ENCODE data around the gene NPBWR2. TPM values are rescaled to one million over a fixed set of nuclear protein-coding genes. Genes with fewer than 3 reads are reported as not detected.
"Not testable (repeated sequence)": the region's sequence is repeated elsewhere in the genome, so short reads cannot be mapped to it uniquely, and the experiment has no call there.

The NPBWR2 gene
- total RNA-seq, 2 experiments from 2014 or later: not detected

GRCh38 chr20:64119681-64120341, 12.4 kb upstream of the NPBWR2 start:
- CTCF ChIA-PET: interaction anchor here (1.0 to 3.9 kb wide), 14 partner anchors 10 to 146 kb away, joined by 3 to 38 read pairs (median 6); partner anchors contain the start of genes C20orf204, LKAAEAR1, NPBWR2 and OPRL1
- POLR2A ChIA-PET: interaction anchor here (0.6 kb wide), 1 partner anchor 1216 kb away, joined by 4 read pairs; no protein-coding TSS in a partner anchor

GRCh38 chr20:64119301-64119680, 11.9 kb upstream of the NPBWR2 start:
- POLR2A ChIA-PET: interaction anchor here (0.6 kb wide), 1 partner anchor 1216 kb away, joined by 4 read pairs; no protein-coding TSS in a partner anchor
- CTCF ChIA-PET: interaction anchor here (1.4 to 3.9 kb wide), 5 partner anchors 10 to 81 kb away, joined by 3 to 38 read pairs (median 27); partner anchors contain the start of genes C20orf204, LKAAEAR1, OPRL1 and RGS19

- POLR2A ChIA-PET: not testable (repeated sequence)
- CTCF ChIA-PET: interaction anchor here (1.8 kb wide), 1 partner anchor 15 kb away, joined by 7 read pairs; no protein-coding TSS in a partner anchor
Measured at GRCh38 chr20:64117432-64117777, 10.0 kb upstream of the NPBWR2 start.

GRCh38 chr20:64116541-64117431, 9.4 kb upstream of the NPBWR2 start:
- ChIA-PET POLR2A (no interaction called here), CTCF (interaction anchor here (1.8 kb wide), 1 partner anchor 14 kb away, joined by 7 read pairs; no protein-coding TSS in a partner anchor)

- POLR2A ChIA-PET: no interaction called here
- CTCF ChIA-PET: no interaction called here
Measured at GRCh38 chr20:64116016-64116415, 8.7 kb upstream of the NPBWR2 start.

- ChIA-PET POLR2A (no interaction called here), CTCF (no interaction called here)
Measured at GRCh38 chr20:64115171-64115911, 8.0 kb upstream of the NPBWR2 start.

GRCh38 chr20:64114356-64114971, 7.1 kb upstream of the NPBWR2 start:
- ChIA-PET POLR2A (no interaction called here), CTCF (no interaction called here)

- POLR2A ChIA-PET: no interaction called here
Measured at GRCh38 chr20:64113796-64114355, 6.5 kb upstream of the NPBWR2 start.

GRCh38 chr20:64113444-64113775, 6.0 kb upstream of the NPBWR2 start:
- ChIA-PET POLR2A (no interaction called here), CTCF (no interaction called here)

More at GRCh38 chr20:64113796-64114355, 6.5 kb upstream of the NPBWR2 start:
- CTCF ChIA-PET: no interaction called here

GRCh38 chr20:64112691-64113443, 5.5 kb upstream of the NPBWR2 start:
- ChIA-PET POLR2A (no interaction called here), CTCF (interaction anchor here (1.2 kb wide), 1 partner anchor 29 kb away, joined by 4 read pairs; no protein-coding TSS in a partner anchor)

- ChIA-PET CTCF (interaction anchor here (1.2 kb wide), 1 partner anchor 29 kb away, joined by 4 read pairs; no protein-coding TSS in a partner anchor), POLR2A (no interaction called here)
Measured at GRCh38 chr20:64111841-64112641, 4.7 kb upstream of the NPBWR2 start.

- CTCF ChIA-PET: no interaction called here
- POLR2A ChIA-PET: no interaction called here
Measured at GRCh38 chr20:64110411-64111068, 3.2 kb upstream of the NPBWR2 start.

GRCh38 chr20:64109831-64110391, 2.5 kb upstream of the NPBWR2 start:
- CTCF ChIA-PET: interaction anchor here (0.9 kb wide), 1 partner anchor 10 kb away, joined by 3 read pairs; no protein-coding TSS in a partner anchor
- POLR2A ChIA-PET: no interaction called here

GRCh38 chr20:64108731-64109681, 1.6 kb upstream of the NPBWR2 start:
- ChIA-PET CTCF (interaction anchor here (0.9 to 1.0 kb wide), 2 partner anchors 9 to 11 kb away, joined by 3 to 4 read pairs; no protein-coding TSS in a partner anchor), POLR2A (no interaction called here)

- POLR2A ChIA-PET: no interaction called here
- CTCF ChIA-PET: interaction anchor here (1.0 kb wide), 2 partner anchors 8 to 12 kb away, joined by 4 to 6 read pairs; no protein-coding TSS in a partner anchor
Measured at GRCh38 chr20:64107736-64108457, 532 bp upstream of the NPBWR2 start.
